K562 (cell line): Measurements from ENCODE around the gene DNAJC11. TPM values are rescaled to one million over a fixed set of nuclear protein-coding genes. Genes with fewer than 3 reads are reported as not detected.

ENCODE experiments used
- BACH1 ChIP-seq: fragments of 200-800 bp; sonication (Bioruptor generic); IDR thresholded peaks from 2 replicates; pipeline ENCODE4 v1.6.1; 2016; ENCODE audit warnings: missing genetic modification characterization, missing compliant biosample characterization
- FUS ChIP-seq: fragments of 200-400 bp; formaldehyde crosslinking; optimal IDR thresholded peaks from 2 replicates; pipeline ENCODE3; 2017; ENCODE audit warnings: low read depth, low read length
- LCOR ChIP-seq: sonication (generic); formaldehyde crosslinking; IDR thresholded peaks from 2 replicates; pipeline ENCODE4 v1.8.0; 2022; ENCODE audit warnings: mild to moderate bottlenecking, missing genetic modification reagents
- MTA2 ChIP-seq: fragments of 450-650 bp; IDR thresholded peaks from 2 replicates; pipeline ENCODE4 v1.6.1; 2016; ENCODE audit warnings: low read depth
- SAFB2 ChIP-seq: fragments of 200-400 bp; formaldehyde crosslinking; IDR thresholded peaks from 2 replicates; pipeline ENCODE4 v1.6.1; 2018; ENCODE audit warnings: borderline replicate concordance, low read length, low read depth, moderate library complexity; ENCODE audit not compliant: severe bottlenecking
- SNRNP70 ChIP-seq: fragments of 200-400 bp; formaldehyde crosslinking; optimal IDR thresholded peaks from 2 replicates; pipeline ENCODE3; 2017; ENCODE audit warnings: low read depth, low read length
- TAL1 ChIP-seq: fragments of 450-650 bp; IDR thresholded peaks from 2 replicates; pipeline ENCODE4 v1.6.1; 2016; ENCODE audit warnings: mild to moderate bottlenecking
- TCF7 ChIP-seq: sonication (generic); IDR thresholded peaks from 2 replicates; pipeline ENCODE4 v1.6.1; 2016; ENCODE audit warnings: antibody characterized with exemption, borderline replicate concordance
- TOE1 ChIP-seq, 2 experiments: fragments of 450-650 bp in 1 of 2; sonication (generic) in 1 of 2; formaldehyde crosslinking in 1 of 2; IDR thresholded peaks; 2 replicates each; pipeline versions ENCODE4 v1.7.1 to v1.8.0; 2016 to 2022; ENCODE audit warnings: borderline replicate concordance in 2 of 2, mild to moderate bottlenecking in 2 of 2, antibody characterized with exemption in 1 of 2, inconsistent platforms in 1 of 2, low read depth in 1 of 2, missing genetic modification reagents in 1 of 2, moderate library complexity in 1 of 2
- ZKSCAN1 ChIP-seq: fragments of 150-350 bp; IDR thresholded peaks from 2 replicates; pipeline ENCODE4 v1.6.1; 2016; ENCODE audit warnings: low read depth, low read length
- ZNF124 ChIP-seq: sonication (generic); formaldehyde crosslinking; IDR thresholded peaks from 2 replicates; pipeline ENCODE4 v1.8.1; 2022; ENCODE audit warnings: missing genetic modification reagents
- ZNF217 ChIP-seq: sonication (generic); formaldehyde crosslinking; IDR thresholded peaks from 2 replicates; pipeline ENCODE4 v1.8.0; 2022; ENCODE audit warnings: mild to moderate bottlenecking, missing genetic modification reagents
- ZNF263 ChIP-seq: sonication (generic); formaldehyde crosslinking; IDR thresholded peaks from 2 replicates; pipeline ENCODE4 v1.8.0; 2022; ENCODE audit warnings: mild to moderate bottlenecking, missing genetic modification reagents, borderline replicate concordance
- ZNF316 ChIP-seq: fragments of 450-650 bp; IDR thresholded peaks from 2 replicates; pipeline ENCODE4 v1.6.1; 2016
- ZNF431 ChIP-seq: sonication (generic); formaldehyde crosslinking; IDR thresholded peaks from 2 replicates; pipeline ENCODE4 v1.8.0; 2022; ENCODE audit warnings: mild to moderate bottlenecking, missing genetic modification reagents
- polyA plus RNA-seq, 8 experiments: library from polyadenylated mRNA; depleted of rRNA in 4 of 8; stranded (reverse) in 5 of 8; unstranded in 3 of 8; fragments of >200 nt; fragmentation: Nextera tagmentation in 2 of 8; fragmentation: Illumina TruSeq in 1 of 8; extraction: Ambion mirVana in 2 of 8; extraction: Trizol in 1 of 8; gene quantifications; 2 replicates each; pipeline versions ENCODE4 v1.2.1 to v1.2.3, GENCODE V29; 2011 to 2014; ENCODE audit warnings: inconsistent platforms in 1 of 8, missing spikeins in 1 of 8
- total RNA-seq, 7 experiments: library from RNA; depleted of rRNA in 6 of 7; stranded (reverse); fragments of >200 nt in 6 of 7; fragmentation: Illumina TruSeq in 2 of 7; extraction: Trizol in 2 of 7; gene quantifications; 2 replicates each; pipeline versions ENCODE4 v1.2.1 to v1.2.3, GENCODE V29; 2011 to 2021; ENCODE audit warnings: low replicate concordance in 1 of 7
- TF ChIP-seq, protein P1 (sequence below): fragments of 250-450 bp; sonication (Bioruptor Pico); IDR thresholded peaks from 2 replicates; pipeline ENCODE4 v1.4.0; 2020
- TF ChIP-seq, protein P2 (sequence below): fragments of 250-450 bp; sonication (Bioruptor Pico); IDR thresholded peaks from 2 replicates; pipeline ENCODE4 v1.4.0; 2020; ENCODE audit warnings: mild to moderate bottlenecking, moderate library complexity, borderline replicate concordance
- TF ChIP-seq, protein P3 (sequence below): fragments of 450-650 bp; formaldehyde crosslinking; IDR thresholded peaks from 2 replicates; pipeline ENCODE4 v1.4.0; 2022; ENCODE audit warnings: missing genetic modification characterization
- TF ChIP-seq, protein P4 (sequence below): IDR thresholded peaks from 2 replicates; pipeline ENCODE4 v1.6.1; 2011; ENCODE audit not compliant: insufficient read length; ENCODE audit errors: extremely low read depth
- TF ChIP-seq, protein P5 (sequence below), 2 experiments: fragments of 450-650 bp in 1 of 2; sonication (generic) in 1 of 2; formaldehyde crosslinking in 1 of 2; IDR thresholded peaks in 1 of 2; conservative IDR thresholded peaks in 1 of 2; 2 replicates each; pipeline versions ENCODE4 v1.6.1 to v1.8.1; 2016 to 2023; ENCODE audit warnings: mild to moderate bottlenecking in 2 of 2, moderate library complexity in 2 of 2, inconsistent platforms in 1 of 2, missing genetic modification reagents in 1 of 2

DNAJC11 gene
- total and polyA plus RNA-seq, 9 of the 15 experiments (the other 6 are each of a cell fraction or from before 2014, with no cell fraction given): 14.1 to 123 (median 76.6) TPM

DNA sequence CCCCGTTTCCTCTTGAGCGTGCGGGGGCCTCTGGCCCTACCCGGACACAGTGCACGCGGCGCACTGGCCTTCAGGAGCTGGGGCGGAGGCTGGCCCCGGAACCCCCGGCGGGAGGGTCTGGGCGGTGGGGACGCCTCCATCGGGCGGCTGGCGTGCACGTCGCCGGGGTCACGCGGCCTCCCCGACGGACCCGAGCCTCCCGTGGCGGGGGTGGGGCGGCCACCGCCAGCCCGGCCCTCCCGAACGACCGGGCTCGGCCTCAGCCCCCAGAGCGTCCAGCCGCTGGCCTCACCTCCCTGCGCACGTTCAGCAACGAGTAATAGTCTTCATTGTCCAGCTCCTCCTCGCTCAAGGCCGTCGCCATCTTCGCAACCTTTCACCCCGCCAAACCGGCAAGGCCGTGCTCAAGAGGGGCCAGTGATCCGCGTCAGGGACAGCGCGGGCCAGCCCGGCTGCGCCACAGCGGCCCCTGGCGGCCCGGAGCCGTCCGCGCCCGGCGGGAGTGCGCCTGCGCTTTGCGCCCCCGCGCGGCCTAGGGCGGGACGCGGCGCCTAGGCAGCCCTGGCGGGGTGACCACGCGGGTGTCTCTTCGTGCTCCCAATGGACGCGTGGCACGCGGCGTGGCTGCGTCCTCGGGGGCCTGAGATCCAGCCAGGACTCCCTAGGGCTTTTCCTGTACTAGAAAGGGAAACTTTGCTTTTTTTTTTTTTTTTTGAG lies at the start of gene DNAJC11 (continued):
- TF ChIP-seq, protein P1, sequence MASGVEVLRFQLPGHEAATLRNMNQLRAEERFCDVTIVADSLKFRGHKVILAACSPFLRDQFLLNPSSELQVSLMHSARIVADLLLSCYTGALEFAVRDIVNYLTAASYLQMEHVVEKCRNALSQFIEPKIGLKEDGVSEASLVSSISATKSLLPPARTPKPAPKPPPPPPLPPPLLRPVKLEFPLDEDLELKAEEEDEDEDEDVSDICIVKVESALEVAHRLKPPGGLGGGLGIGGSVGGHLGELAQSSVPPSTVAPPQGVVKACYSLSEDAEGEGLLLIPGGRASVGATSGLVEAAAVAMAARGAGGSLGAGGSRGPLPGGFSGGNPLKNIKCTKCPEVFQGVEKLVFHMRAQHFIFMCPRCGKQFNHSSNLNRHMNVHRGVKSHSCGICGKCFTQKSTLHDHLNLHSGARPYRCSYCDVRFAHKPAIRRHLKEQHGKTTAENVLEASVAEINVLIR: peak; percentile 82
- TF ChIP-seq, protein P2, sequence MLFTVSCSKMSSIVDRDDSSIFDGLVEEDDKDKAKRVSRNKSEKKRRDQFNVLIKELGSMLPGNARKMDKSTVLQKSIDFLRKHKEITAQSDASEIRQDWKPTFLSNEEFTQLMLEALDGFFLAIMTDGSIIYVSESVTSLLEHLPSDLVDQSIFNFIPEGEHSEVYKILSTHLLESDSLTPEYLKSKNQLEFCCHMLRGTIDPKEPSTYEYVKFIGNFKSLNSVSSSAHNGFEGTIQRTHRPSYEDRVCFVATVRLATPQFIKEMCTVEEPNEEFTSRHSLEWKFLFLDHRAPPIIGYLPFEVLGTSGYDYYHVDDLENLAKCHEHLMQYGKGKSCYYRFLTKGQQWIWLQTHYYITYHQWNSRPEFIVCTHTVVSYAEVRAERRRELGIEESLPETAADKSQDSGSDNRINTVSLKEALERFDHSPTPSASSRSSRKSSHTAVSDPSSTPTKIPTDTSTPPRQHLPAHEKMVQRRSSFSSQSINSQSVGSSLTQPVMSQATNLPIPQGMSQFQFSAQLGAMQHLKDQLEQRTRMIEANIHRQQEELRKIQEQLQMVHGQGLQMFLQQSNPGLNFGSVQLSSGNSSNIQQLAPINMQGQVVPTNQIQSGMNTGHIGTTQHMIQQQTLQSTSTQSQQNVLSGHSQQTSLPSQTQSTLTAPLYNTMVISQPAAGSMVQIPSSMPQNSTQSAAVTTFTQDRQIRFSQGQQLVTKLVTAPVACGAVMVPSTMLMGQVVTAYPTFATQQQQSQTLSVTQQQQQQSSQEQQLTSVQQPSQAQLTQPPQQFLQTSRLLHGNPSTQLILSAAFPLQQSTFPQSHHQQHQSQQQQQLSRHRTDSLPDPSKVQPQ (CRISPR knock-in tag): no peak
- TF ChIP-seq MTA2: peak; percentile 54; the same call in 1 of the 2 replicates
- TF ChIP-seq ZNF431 (CRISPR knock-in tag): peak; percentile 92
- peak; percentile 91 for TF ChIP-seq FUS
- no peak for TF ChIP-seq SAFB2
- TF ChIP-seq TOE1 (IDR thresholded peaks at IDR 0.05; ENCODE audit: borderline replicate concordance): peak; percentile 64; the same call in 1 of the 2 replicates
- peak; percentile 94 for TF ChIP-seq TOE1 (CRISPR knock-in tag; IDR thresholded peaks at IDR 0.05; ENCODE audit: borderline replicate concordance, low read depth)
- TF ChIP-seq TAL1: no peak
- TF ChIP-seq ZNF316: no peak
- no peak for TF ChIP-seq SNRNP70
- TF ChIP-seq BACH1 (tag): no peak
- TF ChIP-seq, protein P3, sequence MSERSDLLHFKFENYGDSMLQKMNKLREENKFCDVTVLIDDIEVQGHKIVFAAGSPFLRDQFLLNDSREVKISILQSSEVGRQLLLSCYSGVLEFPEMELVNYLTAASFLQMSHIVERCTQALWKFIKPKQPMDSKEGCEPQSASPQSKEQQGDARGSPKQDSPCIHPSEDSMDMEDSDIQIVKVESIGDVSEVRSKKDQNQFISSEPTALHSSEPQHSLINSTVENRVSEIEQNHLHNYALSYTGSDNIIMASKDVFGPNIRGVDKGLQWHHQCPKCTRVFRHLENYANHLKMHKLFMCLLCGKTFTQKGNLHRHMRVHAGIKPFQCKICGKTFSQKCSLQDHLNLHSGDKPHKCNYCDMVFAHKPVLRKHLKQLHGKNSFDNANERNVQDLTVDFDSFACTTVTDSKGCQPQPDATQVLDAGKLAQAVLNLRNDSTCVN (CRISPR knock-in tag): no peak
- peak; percentile 85; the same call in 1 of the 2 replicates for TF ChIP-seq ZKSCAN1
- TF ChIP-seq LCOR: peak; percentile 99
- TF ChIP-seq ZNF217 (CRISPR knock-in tag): peak; percentile 96
- TF ChIP-seq TCF7: no peak
- TF ChIP-seq, protein P4, sequence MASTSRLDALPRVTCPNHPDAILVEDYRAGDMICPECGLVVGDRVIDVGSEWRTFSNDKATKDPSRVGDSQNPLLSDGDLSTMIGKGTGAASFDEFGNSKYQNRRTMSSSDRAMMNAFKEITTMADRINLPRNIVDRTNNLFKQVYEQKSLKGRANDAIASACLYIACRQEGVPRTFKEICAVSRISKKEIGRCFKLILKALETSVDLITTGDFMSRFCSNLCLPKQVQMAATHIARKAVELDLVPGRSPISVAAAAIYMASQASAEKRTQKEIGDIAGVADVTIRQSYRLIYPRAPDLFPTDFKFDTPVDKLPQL: no peak
- TF ChIP-seq ZNF263 (CRISPR knock-in tag): peak; percentile 80
- TF ChIP-seq, protein P5, sequence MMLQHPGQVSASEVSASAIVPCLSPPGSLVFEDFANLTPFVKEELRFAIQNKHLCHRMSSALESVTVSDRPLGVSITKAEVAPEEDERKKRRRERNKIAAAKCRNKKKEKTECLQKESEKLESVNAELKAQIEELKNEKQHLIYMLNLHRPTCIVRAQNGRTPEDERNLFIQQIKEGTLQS (IDR thresholded peaks at IDR 0.05): no peak
- TF ChIP-seq, protein P5 (CRISPR knock-in tag; conservative IDR thresholded peaks at IDR 0.05): peak; percentile 98
- peak; percentile 94; the same call in 1 of the 2 replicates for TF ChIP-seq ZNF124 (CRISPR knock-in tag)
